Measurements from ENCODE around the gene CTSD.

Gene CTSD

DNA sequence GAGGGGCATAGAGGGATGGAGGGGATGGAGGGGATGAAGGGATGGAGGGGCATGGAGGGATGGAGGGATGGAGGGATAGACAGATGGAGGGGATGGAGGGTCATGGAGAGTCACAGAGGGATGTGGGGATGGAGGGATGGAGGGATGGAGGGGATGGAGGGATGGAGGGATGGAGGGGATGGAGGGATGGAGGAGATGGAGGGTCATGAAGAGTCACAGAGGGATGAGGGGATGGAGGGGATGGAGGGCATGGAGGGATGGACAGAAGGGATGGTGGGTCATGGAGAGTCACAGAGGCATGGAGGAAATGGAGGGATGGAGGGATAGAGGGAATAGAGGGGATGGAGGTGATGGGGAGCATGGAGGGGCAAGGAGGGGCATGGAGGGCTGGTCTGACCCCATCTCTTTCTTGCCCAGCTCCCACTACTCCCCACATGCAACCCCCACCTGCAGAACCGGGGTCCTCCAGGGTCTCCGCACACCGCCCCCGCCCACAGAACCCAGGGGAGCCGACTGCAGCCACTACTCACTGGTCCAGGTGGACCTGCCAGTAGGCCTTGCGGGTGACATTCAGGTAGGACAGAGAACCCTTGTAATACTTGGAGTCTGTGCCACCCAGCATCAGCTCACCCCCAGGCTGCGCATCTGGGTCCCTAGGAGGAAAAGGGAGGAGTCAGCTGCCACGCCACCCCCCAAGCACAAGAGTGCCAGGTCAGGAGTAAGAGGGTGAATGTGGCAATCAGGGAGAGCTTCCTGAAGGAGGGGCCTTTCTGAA, 9.2 kb downstream of the CTSD start:
- no peak for DNase-seq

DNA sequence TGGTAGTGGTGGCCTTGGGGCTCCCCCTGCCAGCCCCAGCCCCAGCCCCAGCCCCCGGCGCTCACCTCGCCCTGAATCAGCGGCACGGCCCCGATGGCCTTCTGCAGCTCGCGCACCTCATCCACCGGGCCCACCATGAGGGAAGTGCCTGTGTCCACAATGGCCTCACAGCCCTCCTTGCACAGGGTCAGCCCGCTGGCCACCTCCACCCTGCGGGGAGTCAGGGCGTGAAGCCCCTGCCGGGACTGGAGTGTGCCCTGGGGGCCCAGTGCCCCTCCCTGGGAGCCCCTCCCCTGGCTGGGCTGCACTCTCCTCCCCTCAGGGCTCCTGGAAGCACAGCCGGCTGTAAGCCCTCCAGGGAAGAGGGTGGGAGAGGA, 9.8 kb downstream of the CTSD start:
- DNase-seq: no peak

GRCh38 chr11:1753229-1753928, 10.3 kb downstream of the CTSD start:
- no peak for DNase-seq

GRCh38 chr11:1752907-1753228, 10.9 kb downstream of the CTSD start:
- DNase-seq: no peak

DNA sequence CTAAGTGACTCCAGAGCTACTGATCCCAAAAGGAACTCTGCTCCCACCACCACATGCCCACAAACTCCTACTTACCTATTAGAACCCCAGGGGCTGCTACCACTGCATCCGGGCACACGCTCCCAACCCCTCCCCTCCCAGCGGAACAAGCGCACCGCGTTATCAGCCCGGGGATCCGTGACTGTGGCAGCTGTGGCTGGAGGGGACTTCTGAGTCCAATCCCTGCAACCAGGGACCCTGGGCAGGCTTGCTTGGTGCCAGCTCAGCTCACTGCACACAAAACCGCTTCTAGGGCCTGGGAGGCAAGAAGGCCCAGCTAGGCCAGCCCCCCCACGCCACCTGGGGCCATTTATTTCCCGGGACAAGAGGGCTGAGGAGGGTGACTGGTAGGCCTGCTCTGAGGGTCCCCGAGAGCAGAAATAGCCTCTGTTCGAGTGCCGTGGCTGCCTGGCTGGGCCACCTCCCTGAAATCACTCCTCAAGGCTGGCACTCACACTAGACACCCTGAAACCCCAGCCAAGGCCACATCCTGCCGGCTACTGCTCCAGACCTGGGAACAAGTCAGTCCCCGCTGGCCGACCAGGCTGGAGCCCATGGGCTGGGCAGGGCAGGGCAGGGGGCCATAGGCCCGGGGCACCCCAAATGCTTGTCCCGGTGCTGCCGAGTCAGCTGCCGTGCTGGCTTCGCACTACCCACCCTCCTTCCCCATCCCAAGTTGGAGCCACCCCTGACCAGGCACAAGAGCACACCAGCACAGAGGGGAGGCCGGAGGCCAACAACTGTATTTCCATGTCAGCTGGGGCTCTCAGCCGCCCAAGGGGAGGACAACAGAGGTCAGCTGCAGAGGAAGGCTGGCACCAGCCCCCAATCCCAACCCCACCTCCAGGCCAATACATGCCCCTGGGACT, 11.5 kb downstream of the CTSD start:
- DNase-seq: no peak

DNA sequence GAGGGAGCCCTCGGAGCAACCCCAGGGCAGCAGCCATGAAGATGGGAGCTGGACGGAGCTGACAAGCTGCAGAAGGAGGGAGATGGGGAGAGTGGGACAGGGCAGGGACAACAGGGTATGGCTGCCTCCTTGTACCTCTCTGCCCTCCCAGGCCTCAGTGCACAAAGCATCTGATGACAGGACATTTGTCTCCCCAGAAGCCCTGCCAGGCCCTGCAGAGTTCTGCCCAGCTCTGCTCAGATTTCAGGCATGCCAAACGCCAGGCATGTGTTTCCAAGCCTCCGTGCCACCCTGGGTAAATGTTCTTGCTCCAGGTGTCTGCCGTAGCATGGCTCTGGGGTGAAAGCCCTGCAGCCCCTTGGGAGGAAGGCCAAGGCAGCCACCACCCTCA, 12.2 kb downstream of the CTSD start:
- DNase-seq: no peak

GRCh38 chr11:1750840-1751530, 12.7 kb downstream of the CTSD start:
- DNase-seq: no peak

DNA sequence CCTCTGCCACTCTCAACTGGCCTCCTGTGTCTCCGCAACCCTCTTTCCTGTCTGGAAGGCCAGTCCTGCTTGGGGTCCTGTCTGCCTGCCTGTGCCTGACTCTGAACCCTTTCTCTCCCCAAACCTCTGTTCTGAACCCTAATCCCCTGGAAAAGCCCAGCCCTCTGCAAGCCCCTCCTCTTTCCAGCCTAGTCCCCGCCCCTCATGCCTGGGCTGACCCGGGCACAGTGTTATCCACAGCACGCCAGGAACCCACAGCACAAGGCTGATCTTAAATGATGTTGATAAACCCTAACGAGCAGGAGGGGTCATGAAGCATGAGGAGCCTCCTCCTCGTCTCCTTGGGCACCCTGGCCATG, 13.3 kb downstream of the CTSD start, which contains the start of gene IFITM10:
IFITM10 (minus strand) TSS at position 115 of the 359 bp plus-strand sequence. CDS start 153 bp downstream, outside the sequence.
- no peak for DNase-seq

GRCh38 chr11:1749395-1750351, 14.1 kb downstream of the CTSD start:
- no peak for DNase-seq

GRCh38 chr11:1748636-1749394, 14.9 kb downstream of the CTSD start:
- DNase-seq: no peak

DNA sequence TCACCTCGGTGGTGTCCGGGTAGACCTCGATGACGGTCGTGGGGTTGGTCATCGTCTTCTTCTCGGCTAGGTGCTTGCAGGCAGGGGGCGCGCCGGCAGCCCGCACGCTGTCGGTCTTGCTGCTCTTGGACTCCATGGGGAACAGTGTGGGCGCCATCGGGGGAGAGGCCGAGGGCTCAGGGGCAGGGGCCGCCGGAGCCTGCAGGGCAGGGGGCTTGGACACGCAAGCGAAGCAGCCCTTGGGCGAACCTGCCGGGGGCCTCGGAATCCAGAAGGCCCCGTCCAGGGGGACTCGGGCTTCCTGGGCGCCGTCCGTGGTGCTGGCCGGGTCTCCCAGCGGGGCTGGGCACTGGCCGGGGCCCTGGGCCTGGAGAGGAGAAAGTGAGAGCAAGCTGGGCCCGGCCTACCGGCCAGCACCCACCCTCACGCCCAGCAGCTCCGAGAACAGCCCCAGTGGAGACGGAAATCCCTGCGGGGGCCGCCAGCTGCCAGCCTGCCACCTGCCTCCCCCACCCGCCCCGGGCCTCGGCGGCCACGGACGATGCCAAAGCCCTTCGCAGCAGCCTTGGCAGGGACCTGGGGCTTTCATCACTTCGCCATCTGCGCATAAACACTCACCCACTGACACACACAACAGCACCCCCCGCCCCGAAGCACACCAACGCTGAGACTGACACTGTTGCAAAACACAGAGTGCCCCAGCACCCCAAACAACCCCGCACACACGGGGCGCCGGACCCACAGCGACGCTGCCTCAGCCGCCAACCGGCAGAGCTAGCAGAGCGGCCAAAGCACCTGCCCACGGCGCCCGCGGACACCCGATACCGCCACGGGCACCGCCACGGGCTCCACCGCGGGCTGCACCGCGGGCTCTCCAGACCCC, 15.7 kb downstream of the CTSD start:
- DNase-seq: peak in 1 of 2 experiments; percentile 17

- no peak for DNase-seq
Observed at GRCh38 chr11:1746956-1747752, 16.6 kb downstream of the CTSD start.

DNA sequence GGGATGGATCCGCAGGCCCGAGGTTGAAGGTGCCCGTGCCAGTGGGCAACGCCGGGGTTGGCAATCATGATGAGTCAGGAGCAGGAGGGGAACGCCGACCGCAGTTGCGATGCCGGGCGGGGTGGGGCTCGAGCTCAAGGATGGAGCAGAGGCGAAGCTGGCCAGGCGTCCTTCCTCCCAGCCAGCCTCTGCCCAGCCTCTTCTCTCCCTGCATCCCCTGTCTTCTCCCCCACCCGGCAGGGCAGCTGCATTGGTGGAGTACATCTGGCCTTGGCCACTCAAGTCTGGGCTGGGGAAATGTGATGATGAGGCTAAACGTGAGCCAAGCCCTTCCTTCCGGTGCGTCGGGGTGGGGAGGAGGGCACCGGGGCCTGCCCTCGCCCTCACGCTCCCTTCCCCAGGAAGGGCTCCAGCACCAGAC, 17.2 kb downstream of the CTSD start:
- no peak for DNase-seq

- no peak for DNase-seq
Observed at GRCh38 chr11:1745701-1746320, 17.9 kb downstream of the CTSD start.

DNA sequence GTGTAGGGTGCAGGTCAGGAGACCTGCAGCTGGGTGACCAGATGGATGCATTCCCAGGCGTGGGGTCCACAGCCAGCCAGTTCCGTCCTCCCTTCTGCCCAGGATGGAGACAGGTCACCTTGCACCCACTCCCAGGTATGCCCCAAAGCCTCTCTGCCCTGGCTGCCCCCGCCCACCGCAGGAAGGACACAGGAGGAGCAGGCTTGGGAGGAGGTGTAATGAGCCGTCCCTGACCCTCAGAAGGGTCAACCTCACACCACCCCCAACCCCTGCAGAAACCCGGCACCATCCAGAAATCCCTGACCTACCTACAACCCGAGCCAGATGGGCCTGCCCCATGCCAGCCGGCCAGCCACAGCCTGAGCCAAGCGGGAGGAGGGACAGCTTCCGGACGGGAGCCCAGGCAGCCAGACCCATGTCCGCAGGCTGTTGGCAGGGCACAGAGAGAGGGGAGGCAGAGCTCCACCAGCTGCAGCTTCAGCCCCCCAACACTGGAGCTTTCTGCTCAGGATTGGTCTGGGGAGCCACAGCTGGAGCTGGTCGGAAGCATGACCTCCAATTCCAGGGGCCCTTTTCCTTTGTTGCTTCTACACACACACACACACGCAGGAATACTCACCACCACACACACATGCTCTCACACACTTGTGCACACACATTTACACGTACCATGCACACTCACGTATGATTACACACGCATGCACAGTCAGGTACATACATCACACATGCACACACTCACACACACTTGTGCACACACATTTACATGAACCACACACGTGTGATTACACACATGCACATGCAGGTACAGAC, 18.6 kb downstream of the CTSD start:
- no peak for DNase-seq

DNA sequence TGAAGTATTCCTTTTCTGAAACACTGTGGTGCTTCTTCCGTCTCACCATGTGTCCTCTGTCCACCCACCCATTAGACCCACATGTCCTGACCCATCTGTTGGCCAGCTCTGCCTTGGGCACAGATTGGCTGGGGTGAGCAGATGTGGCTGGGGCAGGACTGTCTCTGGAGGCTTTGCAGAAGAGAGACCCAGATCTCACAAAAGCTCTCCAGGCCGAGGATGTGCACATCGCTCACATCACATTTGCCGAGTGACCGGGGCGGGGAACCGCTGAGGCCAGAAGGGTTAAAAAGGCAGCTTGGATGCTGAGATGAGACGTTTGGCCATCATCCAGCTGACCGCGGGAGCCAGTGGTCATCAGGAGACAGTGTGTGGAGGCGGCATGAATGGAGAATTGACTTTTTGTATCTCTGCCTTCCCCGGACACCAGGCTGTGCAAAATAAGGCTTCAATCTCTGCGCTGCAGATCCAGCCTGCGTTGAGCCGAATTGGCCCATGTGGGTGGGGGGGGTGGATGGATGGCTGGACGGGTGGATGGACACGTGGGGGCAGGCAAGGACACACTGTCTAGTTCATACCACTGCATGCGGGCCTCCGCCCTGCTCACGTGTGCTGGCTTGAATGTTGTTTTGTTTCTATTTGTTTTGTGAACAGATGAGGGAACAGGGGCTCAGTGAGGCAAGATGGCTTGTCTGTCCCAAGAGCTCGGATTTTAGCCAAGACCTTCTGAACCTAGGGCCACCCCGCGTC, 19.4 kb downstream of the CTSD start:
- DNase-seq: no peak

GRCh38 chr11:1743585-1744136, 20.1 kb downstream of the CTSD start:
- no peak for DNase-seq

All from NCI-H524 (cell line).